ENCODE data around the gene GLT8D2. TPM values are rescaled to one million over a fixed set of nuclear protein-coding genes. Genes with fewer than 3 reads are reported as not detected.

The GLT8D2 gene
- total and polyA plus RNA-seq, 2 donors (not counting 1 experiment from before 2014, with no cell fraction given) = not detected

GRCh38 chr12:104054681-104055346 is 4.8 kb upstream of the GLT8D2 start:
- ChIA-PET CTCF (interaction anchor here (0.5 to 5.9 kb wide), 2 partner anchors 55 to 961 kb away, joined by 3 to 98 read pairs; no protein-coding TSS in a partner anchor), POLR2A (no interaction called here)
- H3K9me3 ChIP-seq (ENCODE audit: control extremely low read depth in 1 of 3, control insufficient read depth in 2 of 3, insufficient read depth in 1 of 3, low read length in 2 of 3) = peaks cover 1 to 5% (median 4%) of the 10 kb centered on the region in 3 donors
- H4K20me1 ChIP-seq (ENCODE audit: control insufficient read depth, insufficient read depth, low read length, poor library complexity, severe bottlenecking) = no peaks in the 10 kb centered on the region
- Mint-ChIP-seq H3K27ac (no peak overlapping the region), H3K4me3 (no peak overlapping the region), H3K4me1 (peaks cover 5% of the 10 kb centered on the region), H3K27me3 (peaks cover 47% of the 10 kb centered on the region), H3K9me3 (ENCODE audit: insufficient read depth) (peaks cover 4% of the 10 kb centered on the region)
- no peak overlapping the region for H3K9ac ChIP-seq (ENCODE audit: low read length)
- H3K27me3 ChIP-seq (replicated peaks in 1 of 4; ENCODE audit: control extremely low read depth in 1 of 4, control insufficient read depth in 3 of 4, insufficient read depth in 4 of 4, low read length in 3 of 4) = peaks cover 0 to 29% (median 15%) of the 10 kb centered on the region in 4 experiments
- intact Hi-C loops (cut with micrococcal nuclease) = no loop called here
- H3K4me2 ChIP-seq (replicated peaks; ENCODE audit: low read depth, low read length, poor library complexity, severe bottlenecking) = no peak overlapping the region
- no peak for DNase-seq
- H3K27ac ChIP-seq (ENCODE audit: low read length in 2 of 2) = no peak overlapping the region
- no peak for ATAC-seq (ENCODE audit: low read depth)
- H2AFZ ChIP-seq (ENCODE audit: insufficient read depth, low read depth, low read length, poor library complexity, severe bottlenecking) = no peak overlapping the region
- TF ChIP-seq, protein P1, sequence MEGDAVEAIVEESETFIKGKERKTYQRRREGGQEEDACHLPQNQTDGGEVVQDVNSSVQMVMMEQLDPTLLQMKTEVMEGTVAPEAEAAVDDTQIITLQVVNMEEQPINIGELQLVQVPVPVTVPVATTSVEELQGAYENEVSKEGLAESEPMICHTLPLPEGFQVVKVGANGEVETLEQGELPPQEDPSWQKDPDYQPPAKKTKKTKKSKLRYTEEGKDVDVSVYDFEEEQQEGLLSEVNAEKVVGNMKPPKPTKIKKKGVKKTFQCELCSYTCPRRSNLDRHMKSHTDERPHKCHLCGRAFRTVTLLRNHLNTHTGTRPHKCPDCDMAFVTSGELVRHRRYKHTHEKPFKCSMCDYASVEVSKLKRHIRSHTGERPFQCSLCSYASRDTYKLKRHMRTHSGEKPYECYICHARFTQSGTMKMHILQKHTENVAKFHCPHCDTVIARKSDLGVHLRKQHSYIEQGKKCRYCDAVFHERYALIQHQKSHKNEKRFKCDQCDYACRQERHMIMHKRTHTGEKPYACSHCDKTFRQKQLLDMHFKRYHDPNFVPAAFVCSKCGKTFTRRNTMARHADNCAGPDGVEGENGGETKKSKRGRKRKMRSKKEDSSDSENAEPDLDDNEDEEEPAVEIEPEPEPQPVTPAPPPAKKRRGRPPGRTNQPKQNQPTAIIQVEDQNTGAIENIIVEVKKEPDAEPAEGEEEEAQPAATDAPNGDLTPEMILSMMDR (IDR thresholded peaks at IDR 0.05) = no peak
- no peak for TF ChIP-seq EZH2 (IDR thresholded peaks at IDR 0.05; ENCODE audit: borderline replicate concordance, insufficient read depth, low read depth, low read length, poor library complexity, severe bottlenecking)
- H3K79me2 ChIP-seq (ENCODE audit: control insufficient read depth, insufficient read depth, low read length) = no peaks in the 10 kb centered on the region
- peaks cover 5 to 6% of the 10 kb centered on the region in 2 donors for H3K4me1 ChIP-seq (ENCODE audit: control insufficient read depth in 2 of 2, insufficient read depth in 2 of 2, low read length in 2 of 2)
- WGBS (ENCODE audit: insufficient coverage) = 100% methylated on average over 1 of the region's 4 CpGs
- H3K36me3 ChIP-seq (replicated peaks in 1 of 2; ENCODE audit: control extremely low read depth in 1 of 2, control insufficient read depth in 1 of 2, extremely low read depth in 1 of 2, insufficient read depth in 2 of 2, low read length in 1 of 2) = no peaks in the 10 kb centered on the region
- H3K4me3 ChIP-seq (ENCODE audit: control extremely low read depth in 1 of 5, extremely low read depth in 1 of 5, insufficient read depth in 1 of 5, low read depth in 2 of 5, low read length in 4 of 5) = no peak overlapping the region

DNA sequence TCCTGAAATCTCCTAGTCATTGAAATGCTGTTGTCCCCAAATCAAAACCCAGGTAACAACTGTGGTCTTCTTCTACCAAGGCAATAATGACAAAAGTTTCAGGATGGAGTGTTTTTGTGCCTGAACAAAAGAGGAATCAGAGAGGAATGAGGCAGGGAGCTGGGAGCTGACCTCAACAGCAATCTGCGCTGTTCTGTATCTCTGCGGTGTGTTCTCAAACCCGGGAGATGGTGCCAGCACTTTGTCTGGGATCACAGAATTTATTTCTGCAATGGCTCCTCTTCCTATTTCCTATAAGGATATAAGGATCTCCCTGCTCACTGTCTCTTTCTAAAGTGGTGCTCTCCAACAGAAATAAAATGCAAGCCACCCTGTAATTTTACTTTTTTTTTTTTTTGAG is 449 bp upstream of the GLT8D2 start:
- Mint-ChIP-seq H3K27ac (no peak overlapping the region), H3K4me3 (no peak overlapping the region), H3K9me3 (ENCODE audit: insufficient read depth) (no peaks in the 10 kb centered on the region), H3K27me3 (peaks cover 42% of the 10 kb centered on the region), H3K4me1 (peaks cover 6% of the 10 kb centered on the region)
- intact Hi-C loops (cut with micrococcal nuclease) = no loop called here
- ChIA-PET POLR2A (no interaction called here), CTCF (no interaction called here)
- H2AFZ ChIP-seq (ENCODE audit: insufficient read depth, low read depth, low read length, poor library complexity, severe bottlenecking) = no peak overlapping the region
- H3K79me2 ChIP-seq (ENCODE audit: control insufficient read depth, insufficient read depth, low read length) = no peaks in the 10 kb centered on the region
- no peaks in the 10 kb centered on the region for H4K20me1 ChIP-seq (ENCODE audit: control insufficient read depth, insufficient read depth, low read length, poor library complexity, severe bottlenecking)
- WGBS (ENCODE audit: insufficient coverage) = 81% methylated on average over 3 of the region's 3 CpGs
- peaks cover 0 to 26% (median 15%) of the 10 kb centered on the region in 4 experiments for H3K27me3 ChIP-seq (replicated peaks in 1 of 4; ENCODE audit: control extremely low read depth in 1 of 4, control insufficient read depth in 3 of 4, insufficient read depth in 4 of 4, low read length in 3 of 4)
- ATAC-seq (ENCODE audit: low read depth) (no peak), DNase-seq (no peak)
- peaks cover 5 to 8% of the 10 kb centered on the region in 2 donors for H3K4me1 ChIP-seq (ENCODE audit: control insufficient read depth in 2 of 2, insufficient read depth in 2 of 2, low read length in 2 of 2)
- peak overlapping the region; percentile 40 for H3K4me2 ChIP-seq (replicated peaks; ENCODE audit: low read depth, low read length, poor library complexity, severe bottlenecking)
- no peak for TF ChIP-seq EZH2 (IDR thresholded peaks at IDR 0.05; ENCODE audit: borderline replicate concordance, insufficient read depth, low read depth, low read length, poor library complexity, severe bottlenecking)
- TF ChIP-seq, protein P1 (IDR thresholded peaks at IDR 0.05) = no peak
- no peaks in the 10 kb centered on the region for H3K36me3 ChIP-seq (replicated peaks in 1 of 2; ENCODE audit: control extremely low read depth in 1 of 2, control insufficient read depth in 1 of 2, extremely low read depth in 1 of 2, insufficient read depth in 2 of 2, low read length in 1 of 2)
- no peak overlapping the region for H3K9ac ChIP-seq (ENCODE audit: low read length)
- H3K9me3 ChIP-seq (ENCODE audit: control extremely low read depth in 1 of 3, control insufficient read depth in 2 of 3, insufficient read depth in 1 of 3, low read length in 2 of 3) = no peaks in the 10 kb centered on the region
- H3K4me3 ChIP-seq (ENCODE audit: control extremely low read depth in 1 of 5, extremely low read depth in 1 of 5, insufficient read depth in 1 of 5, low read depth in 2 of 5, low read length in 4 of 5) = no peak overlapping the region
- H3K27ac ChIP-seq (ENCODE audit: low read length in 2 of 2) = no peak overlapping the region

All from B cell (primary cell).